ENCODE data around the gene RNF157.

DNA sequence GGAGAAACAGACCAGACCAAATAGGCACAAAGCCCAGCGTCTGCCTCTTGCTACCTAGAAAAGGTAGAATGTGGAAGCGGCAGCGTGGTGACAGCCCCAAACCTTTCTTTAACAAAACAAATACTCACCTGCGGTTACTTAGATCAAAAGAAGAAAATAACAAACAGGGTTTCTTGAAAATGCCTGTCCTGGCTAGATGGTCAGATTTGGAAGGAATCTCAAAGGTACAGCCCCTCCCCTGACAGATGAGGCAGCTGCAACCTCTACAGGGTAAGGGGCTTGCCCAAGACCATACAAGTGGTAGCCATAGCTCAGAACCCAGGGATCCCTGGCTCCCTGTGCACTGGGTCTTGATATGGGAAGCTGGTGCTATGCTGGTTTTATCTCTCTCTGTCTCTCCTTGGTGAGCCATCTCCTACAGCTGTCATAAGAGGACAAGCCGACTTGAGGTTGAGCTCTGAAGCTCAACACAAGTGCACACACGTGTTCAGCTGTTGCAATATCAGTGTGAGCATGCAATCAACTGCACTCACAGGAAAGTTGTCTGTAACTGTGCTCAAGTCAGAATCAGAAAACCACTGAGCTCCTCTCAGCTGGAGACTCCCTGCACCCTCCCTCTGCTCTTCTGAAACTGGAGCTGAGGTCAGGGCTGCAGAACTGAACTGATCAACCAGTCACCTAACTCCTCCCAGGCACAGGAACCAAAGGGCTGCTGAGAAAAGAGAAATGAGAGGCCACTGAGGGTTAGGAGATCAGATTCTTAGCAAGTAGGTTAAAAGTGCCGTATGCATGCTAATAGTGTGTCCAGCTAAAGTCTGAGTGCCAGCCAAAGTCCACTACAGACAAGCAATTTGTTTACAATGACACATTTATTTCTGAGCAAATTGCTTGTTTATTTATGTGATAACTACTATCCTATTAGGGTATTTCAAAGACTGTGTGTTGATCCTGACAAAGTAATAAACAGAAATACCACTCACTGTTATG, 6.1 kb upstream of the RNF157 start:
- TF ChIP-seq, protein P1, sequence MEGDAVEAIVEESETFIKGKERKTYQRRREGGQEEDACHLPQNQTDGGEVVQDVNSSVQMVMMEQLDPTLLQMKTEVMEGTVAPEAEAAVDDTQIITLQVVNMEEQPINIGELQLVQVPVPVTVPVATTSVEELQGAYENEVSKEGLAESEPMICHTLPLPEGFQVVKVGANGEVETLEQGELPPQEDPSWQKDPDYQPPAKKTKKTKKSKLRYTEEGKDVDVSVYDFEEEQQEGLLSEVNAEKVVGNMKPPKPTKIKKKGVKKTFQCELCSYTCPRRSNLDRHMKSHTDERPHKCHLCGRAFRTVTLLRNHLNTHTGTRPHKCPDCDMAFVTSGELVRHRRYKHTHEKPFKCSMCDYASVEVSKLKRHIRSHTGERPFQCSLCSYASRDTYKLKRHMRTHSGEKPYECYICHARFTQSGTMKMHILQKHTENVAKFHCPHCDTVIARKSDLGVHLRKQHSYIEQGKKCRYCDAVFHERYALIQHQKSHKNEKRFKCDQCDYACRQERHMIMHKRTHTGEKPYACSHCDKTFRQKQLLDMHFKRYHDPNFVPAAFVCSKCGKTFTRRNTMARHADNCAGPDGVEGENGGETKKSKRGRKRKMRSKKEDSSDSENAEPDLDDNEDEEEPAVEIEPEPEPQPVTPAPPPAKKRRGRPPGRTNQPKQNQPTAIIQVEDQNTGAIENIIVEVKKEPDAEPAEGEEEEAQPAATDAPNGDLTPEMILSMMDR (IDR thresholded peaks at IDR 0.05; ENCODE audit: poor library complexity) = no peak
- TF ChIP-seq EZH2phosphoT487 (IDR thresholded peaks at IDR 0.05; ENCODE audit: low read depth, severe bottlenecking, unreplicated experiment) (no peak), EZH2 (IDR thresholded peaks at IDR 0.05; ENCODE audit: borderline replicate concordance) (no peak)

Data from hepatocyte (in vitro differentiated cells).